NCI-H128 (cell line): ENCODE results near the gene GRID1.
A peak's percentile ranks its signal among the peaks of the same experiment; 100 is the strongest.

Experiments used
- DNase-seq: peaks from one replicate; lab custom pipeline; 2025; ENCODE audit not compliant: unreplicated experiment; lab: John Stamatoyannopoulos, UW

The GRID1 gene

DNA sequence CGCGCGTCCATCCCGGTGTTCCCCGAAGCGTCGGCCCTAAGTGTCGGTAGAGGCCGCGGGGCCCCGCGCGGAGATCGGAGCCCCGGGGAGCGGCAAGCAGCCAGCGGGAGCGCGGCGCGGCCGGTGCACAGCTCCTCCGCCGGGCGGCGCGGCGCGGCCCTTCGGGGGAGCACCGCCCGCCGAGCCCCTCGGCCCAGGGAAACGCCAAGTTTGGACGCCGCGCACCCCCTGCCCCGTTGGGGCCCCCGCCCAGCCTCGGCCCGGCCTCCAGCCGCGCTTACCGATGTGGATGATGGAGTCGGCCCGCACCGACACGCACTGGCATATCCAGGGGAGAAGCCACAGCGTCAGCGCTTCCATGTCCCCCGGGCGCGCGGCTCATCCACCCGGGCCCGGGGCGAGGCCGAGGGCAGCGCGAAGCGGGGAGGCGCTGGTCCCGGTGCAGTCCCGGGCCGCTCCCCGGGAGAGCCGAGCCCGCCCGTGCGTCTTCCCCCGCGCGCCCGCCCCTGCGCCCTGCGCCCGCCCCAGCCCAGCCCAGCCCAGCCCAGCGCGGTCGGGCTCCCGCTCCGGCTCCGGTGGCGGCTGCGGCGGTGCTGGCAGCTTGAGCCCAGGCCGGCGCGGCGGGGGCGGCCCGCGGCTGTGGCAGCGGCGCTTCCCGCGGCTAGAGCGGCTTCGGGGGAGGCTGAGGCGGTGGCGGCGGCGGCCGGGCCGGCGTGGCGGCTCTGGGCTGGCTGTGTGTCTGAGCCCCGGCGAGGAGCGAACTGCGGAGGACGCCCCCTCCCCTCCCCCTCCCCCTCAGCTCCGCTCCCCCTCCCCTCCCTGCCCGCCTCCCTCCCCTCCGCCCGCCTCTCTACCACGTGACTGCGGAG, at the start of gene GRID1:
Gene GRID1 (minus strand): TSS at position 763 of the 869 bp plus-strand sequence.
- no peak for DNase-seq

DNA sequence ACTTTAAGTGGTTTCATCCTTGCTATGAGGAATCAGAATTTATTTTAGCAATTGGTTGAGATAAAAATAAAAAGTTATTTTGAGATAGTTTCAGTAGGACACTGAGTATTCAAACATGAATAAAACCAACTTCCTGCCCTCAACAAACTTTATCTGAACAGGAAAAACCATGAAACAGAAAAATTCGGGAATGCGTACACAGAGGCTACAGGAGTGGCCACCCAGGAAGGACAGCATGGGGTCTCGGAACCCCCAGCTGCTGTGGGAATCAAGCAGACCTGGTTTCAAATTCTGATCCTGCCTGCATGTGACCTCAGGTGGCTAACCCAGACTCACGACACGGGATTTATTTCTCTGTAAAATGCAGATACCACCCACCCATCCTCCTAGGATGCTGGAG, 49.0 kb upstream of the GRID1 start:
- DNase-seq = no peak

- no peak for DNase-seq
Measured at GRCh38 chr10:86415116-86415515, 48.5 kb upstream of the GRID1 start.

DNA sequence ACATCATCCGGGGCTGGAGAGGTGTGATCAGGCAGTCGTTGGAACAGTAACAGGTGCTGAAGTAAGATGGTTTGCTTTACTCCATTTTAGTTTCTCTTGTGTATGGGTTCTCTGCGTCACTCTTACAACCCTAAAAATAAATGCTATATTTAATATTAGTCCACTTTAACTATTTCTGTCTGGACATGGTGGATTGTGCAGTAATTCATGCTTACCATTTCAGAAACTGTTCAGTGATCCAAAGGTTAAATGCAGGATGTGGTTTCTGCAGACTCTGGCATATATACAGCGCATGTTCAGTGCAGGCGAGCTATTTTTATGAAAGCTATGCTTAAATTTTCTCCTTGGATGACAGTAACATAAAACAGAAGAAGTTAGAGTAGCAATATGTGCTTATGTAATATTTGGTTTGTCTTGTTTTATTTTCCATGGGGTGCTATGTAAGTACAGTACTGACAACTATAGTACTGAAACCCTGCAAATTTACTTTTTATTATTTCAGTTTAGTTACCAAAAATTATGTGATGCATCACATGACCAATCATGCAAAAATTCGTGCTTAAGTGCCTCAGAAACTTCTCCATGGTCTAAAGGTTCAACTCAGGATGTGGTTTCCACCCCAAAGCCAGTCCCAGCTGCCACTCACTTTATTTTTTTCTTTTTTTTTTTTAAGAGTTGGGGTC, 46.6 kb upstream of the GRID1 start:
- no peak for DNase-seq

- DNase-seq = no peak
Measured at GRCh38 chr10:86411852-86412560, 45.4 kb upstream of the GRID1 start.

- DNase-seq = no peak
Measured at GRCh38 chr10:86411281-86411841, 44.8 kb upstream of the GRID1 start.

DNA sequence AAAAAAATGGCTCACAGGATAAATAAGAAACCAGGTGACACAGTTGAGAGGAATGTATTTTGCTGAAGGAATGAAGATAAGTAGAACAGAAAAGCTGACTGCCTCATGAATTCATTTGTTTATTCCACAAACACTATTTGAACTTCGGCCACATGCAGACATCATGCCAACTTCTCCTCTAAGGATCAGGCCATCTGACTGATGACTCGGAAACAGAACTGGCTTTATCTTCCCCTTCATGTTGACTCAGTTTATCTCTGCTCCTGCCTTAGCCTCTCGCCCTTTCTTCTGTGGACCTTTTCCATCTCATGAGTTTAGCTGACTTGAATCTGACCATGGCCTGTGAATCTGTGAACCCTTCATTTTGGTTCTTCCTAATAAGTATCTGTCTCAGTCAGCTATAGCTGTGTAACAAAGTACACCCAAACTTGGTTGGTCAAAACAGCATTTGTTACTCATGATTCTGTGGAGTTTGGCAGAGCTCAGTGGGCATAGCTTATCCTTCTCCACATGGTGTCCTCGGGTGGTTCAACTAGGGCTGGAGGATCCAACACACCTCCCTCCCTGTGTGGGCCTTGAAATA, 44.0 kb upstream of the GRID1 start:
- DNase-seq = no peak

GRCh38 chr10:86409183-86409582, 42.6 kb upstream of the GRID1 start:
- no peak for DNase-seq

- DNase-seq = no peak
Measured at GRCh38 chr10:86403183-86403797, 36.7 kb upstream of the GRID1 start.

DNA sequence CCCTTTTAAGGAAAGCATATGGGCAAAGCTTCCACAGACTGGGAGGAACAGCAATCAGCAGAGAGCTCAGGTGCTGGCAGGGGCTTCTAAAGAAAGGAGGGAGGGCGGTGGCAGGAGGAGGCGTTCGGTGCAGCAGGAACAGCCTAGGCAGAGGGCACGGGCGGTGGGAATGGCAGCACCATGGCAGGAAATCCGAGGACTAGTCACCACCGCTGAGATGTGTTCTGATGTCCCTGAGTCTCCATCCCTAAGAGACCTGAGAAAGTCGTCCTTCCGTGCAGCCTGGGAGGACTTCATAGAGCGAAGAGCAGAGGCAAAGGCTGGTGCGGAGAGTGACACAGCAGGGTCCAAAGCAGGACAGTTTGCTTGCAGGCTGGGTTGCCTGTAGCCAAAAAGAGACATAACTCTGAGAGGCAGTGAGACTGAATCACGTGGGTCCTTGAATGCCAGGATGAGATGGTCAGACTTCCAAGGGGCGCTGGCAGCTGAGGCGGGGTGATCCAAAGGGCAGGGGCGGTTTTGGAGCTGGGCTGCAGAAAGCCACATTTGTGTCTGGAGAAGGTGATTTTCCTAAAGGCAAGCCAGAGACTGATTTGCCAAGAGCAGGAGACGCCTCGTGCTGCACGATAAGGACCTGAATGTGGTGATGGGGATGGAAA, 35.8 kb upstream of the GRID1 start:
- no peak for DNase-seq

GRCh38 chr10:86401588-86402282, 35.1 kb upstream of the GRID1 start:
- DNase-seq = no peak

- DNase-seq = no peak
Measured at GRCh38 chr10:86400705-86401587, 34.4 kb upstream of the GRID1 start.

DNA sequence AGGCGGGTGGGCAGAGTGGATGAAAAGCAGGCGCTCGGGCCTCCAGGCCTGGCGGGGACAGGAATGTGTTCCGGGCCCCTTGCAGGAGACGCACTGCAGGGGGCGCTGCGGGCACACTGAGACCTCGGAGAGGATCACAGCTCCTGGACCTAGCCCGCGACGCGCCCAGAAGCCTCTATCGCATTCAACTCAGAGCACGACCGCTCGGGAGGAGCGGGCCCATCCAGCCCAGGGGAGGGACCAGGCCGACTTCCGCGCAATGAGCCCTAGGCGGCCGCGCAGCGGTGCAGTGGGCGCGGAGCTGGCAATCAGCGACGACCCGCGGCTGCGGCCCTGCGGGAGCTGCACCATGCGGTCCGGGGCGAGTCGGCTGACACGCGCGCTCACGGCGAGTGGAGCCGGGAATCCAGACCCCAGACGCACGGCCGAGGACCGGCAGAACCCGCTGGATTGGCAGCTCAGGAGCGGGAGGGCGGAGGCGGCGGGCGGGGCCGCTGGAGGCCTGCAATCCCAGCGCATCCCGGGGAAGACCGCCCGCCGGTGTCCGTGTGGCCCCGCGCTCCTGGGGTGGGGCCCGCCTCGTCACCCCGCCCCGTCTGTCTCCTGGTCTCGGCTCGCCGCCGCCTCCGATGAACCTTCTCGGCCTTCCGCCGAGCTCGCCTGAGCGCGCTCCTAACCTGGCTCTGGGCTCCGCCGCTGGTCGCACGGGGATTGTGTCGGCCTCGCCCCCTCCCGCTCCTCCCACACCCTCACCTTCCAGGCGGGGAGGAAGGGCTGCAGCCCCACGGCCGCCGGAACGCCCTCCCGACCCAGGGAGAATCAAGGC, 33.5 kb upstream of the GRID1 start:
- peak; percentile 67 for DNase-seq

GRCh38 chr10:86399514-86399878, 32.9 kb upstream of the GRID1 start:
- DNase-seq = no peak

DNA sequence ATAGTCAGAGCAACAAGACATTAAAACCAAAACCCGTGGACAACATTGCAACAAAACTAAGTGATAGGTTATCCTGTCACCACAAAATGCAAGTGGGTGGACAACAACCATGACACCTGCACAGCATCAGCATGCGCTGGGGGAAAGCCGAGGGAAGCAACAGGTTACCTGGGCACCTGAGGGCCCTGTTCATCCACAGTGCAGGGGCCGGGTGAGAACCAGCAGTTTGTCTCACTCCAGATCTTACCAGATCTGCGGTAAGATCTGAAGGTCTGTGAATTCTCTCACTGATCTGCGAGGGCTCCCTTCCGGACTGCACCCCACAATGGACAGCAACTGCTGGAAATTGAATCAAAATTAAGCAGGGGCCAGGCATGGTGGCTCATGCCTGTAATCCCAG, 30.5 kb upstream of the GRID1 start:
- DNase-seq = no peak

DNA sequence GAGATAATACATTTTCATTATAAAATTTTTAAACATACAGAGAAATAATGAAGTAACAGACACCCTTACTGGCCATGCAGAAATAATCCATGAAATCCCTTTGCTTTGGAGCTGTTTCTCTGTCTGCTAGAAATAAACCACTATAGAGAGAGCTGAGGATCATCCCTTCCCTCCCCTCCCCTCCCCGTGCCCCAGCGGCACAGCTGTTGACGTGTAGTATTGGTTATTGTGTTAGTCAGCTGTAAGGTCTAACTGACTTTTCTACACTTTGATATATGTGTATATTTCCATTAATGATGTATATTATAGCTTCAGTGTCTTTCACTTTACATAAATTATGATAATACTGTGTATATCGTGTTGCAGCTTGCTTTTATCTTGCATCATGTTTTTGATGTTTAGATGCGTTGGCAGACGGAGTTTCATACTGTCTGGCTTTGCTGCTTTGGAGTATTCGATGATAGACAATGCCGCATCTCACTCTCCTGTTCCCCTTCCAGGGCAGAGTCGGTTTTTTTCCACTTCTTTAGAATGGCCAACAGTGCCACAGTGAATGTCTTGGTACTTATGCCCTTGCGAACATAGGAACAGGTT, 27.4 kb upstream of the GRID1 start:
- no peak for DNase-seq

- DNase-seq = no peak
Measured at GRCh38 chr10:86393362-86393761, 26.8 kb upstream of the GRID1 start.
